Right lobe of liver (tissue), 6 donors: ENCODE results near the gene PPCS. TPM values are rescaled to one million over a fixed set of nuclear protein-coding genes. Genes with fewer than 3 reads are reported as not detected.

ENCODE experiments used
- ATAC-seq, 4 donors: fragments of 200-7000 bp; cut with Tn5 transposase; one replicate each; pipeline ENCODE4 v1.9.1; 2020; ENCODE audit warnings: mild to moderate bottlenecking in 4 of 4, moderate library complexity in 4 of 4
- DNase-seq, 3 donors: peaks; one replicate each; pipeline ENCODE4 v3.0.0-alpha.2; 2020
- H3K27ac ChIP-seq, 3 donors: fragments of 200-600 bp; one replicate each; pipeline ENCODE4 v1.8.0; 2022
- H3K27me3 ChIP-seq, 2 donors: fragments of 200-600 bp; one replicate each; pipeline ENCODE4 v1.8.0; 2022
- H3K36me3 ChIP-seq, 4 donors: fragments of 200-600 bp; sonication (generic) in 1 of 4; one replicate each; pipeline versions ENCODE4 v1.5.1 to v1.8.0; 2017 to 2022; ENCODE audit warnings: control low read depth in 1 of 4
- H3K4me1 ChIP-seq, 4 donors: fragments of 200-600 bp; sonication (generic) in 1 of 4; one replicate each; pipeline versions ENCODE4 v1.5.1 to v1.8.0; 2017 to 2022; ENCODE audit warnings: control low read depth in 1 of 4
- H3K4me3 ChIP-seq, 3 donors: fragments of 200-600 bp; one replicate each; pipeline ENCODE4 v1.8.0; 2022
- H3K9me3 ChIP-seq, 4 donors: fragments of 200-600 bp; sonication (generic) in 1 of 4; one replicate each; pipeline versions ENCODE4 v1.5.1 to v1.8.0; 2017 to 2022; ENCODE audit warnings: control low read depth in 1 of 4
- CTCF ChIP-seq, 4 donors: fragments of 200-600 bp in 3 of 4; fragments of 450-650 bp in 1 of 4; IDR thresholded peaks; one replicate each; pipeline versions ENCODE4 v1.5.1 to v1.8.0; 2016 to 2022; ENCODE audit warnings: antibody characterized with exemption in 4 of 4, mild to moderate bottlenecking in 2 of 4
- POLR2A ChIP-seq: fragments of 450-650 bp; IDR thresholded peaks from one replicate; pipeline ENCODE4 v1.6.1; 2017; ENCODE audit warnings: antibody characterized with exemption, mild to moderate bottlenecking
- WGBS: methylation state at CpG from one replicate; pipeline ENCODE4 v1.1.6; 2018; ENCODE audit warnings: low coverage, low lambda C conversion rate; ENCODE audit not compliant: insufficient coverage; ENCODE audit errors: missing lambda C conversion rate; 5-methylcytosine and 5-hydroxymethylcytosine counted together
- intact Hi-C, 2 donors: fragments of 100-400 bp; cut with DNase I; formaldehyde crosslinking; loops; one replicate each; pipeline versions ENCODE4 v1.11.2 to v1.14.1; 2022
- total RNA-seq, 6 experiments: library from RNA; depleted of rRNA in 2 of 6; stranded (reverse); fragments of >200 nt in 2 of 6; fragmentation: NEBNext Ultra II Directional in 3 of 6; extraction: Animal tissue kit (Norgen Biotek cat#: 25700) in 3 of 6; gene quantifications; one replicate each; pipeline versions ENCODE4 v1.1.0 to v1.2.4, GENCODE V29; 2016 to 2023
- donor health status: DM: no; HTN: yes; CAD: no.
- donor health status: DM: no; HTN: no; CAD: no.
- donor health status: DM: no; HTN: no; CAD: no.
- donor health status: DM: no; HTN: yes; CAD: no.
- donor health status: DM: no; HTN: yes; CAD: no.

The PPCS gene
- total RNA-seq, 6 experiments from 2014 or later, result 36.3 to 44.1 (median 42.7) TPM

- intact Hi-C loops, result no loop called here
- no peaks in the 10 kb centered on the region for H3K36me3 ChIP-seq
- H3K27ac ChIP-seq, result no peak overlapping the region
- TF ChIP-seq CTCF (IDR thresholded peaks at IDR 0.05) (no peak), POLR2A (no peak)
- no peak overlapping the region for H3K4me3 ChIP-seq
- no peaks in the 10 kb centered on the region for H3K9me3 ChIP-seq
- peaks cover 0 to 15% (median 6%) of the 10 kb centered on the region in 4 donors for H3K4me1 ChIP-seq
- no peak for DNase-seq
- ATAC-seq, result no peak
- 100% methylated on average over 2 of the region's 4 CpGs for WGBS
- H3K27me3 ChIP-seq, result no peaks in the 10 kb centered on the region
These were observed 22.0 kb upstream of the PPCS start for GRCh38 chr1:42434340-42434739.

GRCh38 chr1:42439940-42440339 lies 16.4 kb upstream of the PPCS start:
- 81% methylated on average over 2 of the region's 2 CpGs for WGBS
- Histone ChIP-seq H3K36me3 (no peaks in the 10 kb centered on the region), H3K27me3 (no peaks in the 10 kb centered on the region), H3K4me1 (no peaks in the 10 kb centered on the region), H3K27ac (no peak overlapping the region), H3K9me3 (no peaks in the 10 kb centered on the region), H3K4me3 (no peak overlapping the region)
- intact Hi-C loops, result no loop called here
- DNase-seq (no peak), ATAC-seq (peak in 1 of 4 donors; percentile 23)
- TF ChIP-seq POLR2A (no peak), CTCF (IDR thresholded peaks at IDR 0.05) (no peak)

- TF ChIP-seq POLR2A (no peak), CTCF (IDR thresholded peaks at IDR 0.05) (no peak)
- ATAC-seq, result peak in 1 of 4 donors; percentile 33
- Histone ChIP-seq H3K9me3 (no peaks in the 10 kb centered on the region), H3K4me1 (no peaks in the 10 kb centered on the region), H3K36me3 (no peaks in the 10 kb centered on the region), H3K27me3 (no peaks in the 10 kb centered on the region), H3K4me3 (no peak overlapping the region), H3K27ac (no peak overlapping the region)
- DNase-seq, result no peak
- WGBS, result 36% methylated on average over 2 of the region's 2 CpGs
- intact Hi-C loops, result no loop called here
These were observed 13.7 kb upstream of the PPCS start for GRCh38 chr1:42442662-42443061.

- no peak for TF ChIP-seq POLR2A
- Histone ChIP-seq H3K27me3 (no peaks in the 10 kb centered on the region), H3K36me3 (no peaks in the 10 kb centered on the region), H3K27ac (no peak overlapping the region), H3K4me1 (peaks cover 0 to 5% (median 2%) of the 10 kb centered on the region in 4 donors), H3K9me3 (no peaks in the 10 kb centered on the region), H3K4me3 (no peak overlapping the region)
- intact Hi-C loops, result no loop called here
- DNase-seq, result no peak
- no peak for ATAC-seq
These were observed 7.1 kb upstream of the PPCS start for GRCh38 chr1:42449256-42449655.

- TF ChIP-seq POLR2A (no peak), CTCF (IDR thresholded peaks at IDR 0.05) (no peak)
These were observed 6.3 kb upstream of the PPCS start for GRCh38 chr1:42450061-42450460.

More at GRCh38 chr1:42450061-42450460, 6.3 kb upstream of the PPCS start:
- 78% methylated on average over 1 of the region's 1 CpG for WGBS
- no peak overlapping the region for H3K27ac ChIP-seq
- intact Hi-C loops, result no loop called here
- DNase-seq (no peak), ATAC-seq (no peak)
- H3K4me1 ChIP-seq, result peaks cover 0 to 11% (median 4%) of the 10 kb centered on the region in 4 donors
- no peak overlapping the region for H3K4me3 ChIP-seq
- H3K36me3 ChIP-seq, result no peaks in the 10 kb centered on the region
- no peaks in the 10 kb centered on the region for H3K27me3 ChIP-seq
- H3K9me3 ChIP-seq, result no peaks in the 10 kb centered on the region
